Measurements from ENCODE around the gene STX19.

The STX19 gene

DNA sequence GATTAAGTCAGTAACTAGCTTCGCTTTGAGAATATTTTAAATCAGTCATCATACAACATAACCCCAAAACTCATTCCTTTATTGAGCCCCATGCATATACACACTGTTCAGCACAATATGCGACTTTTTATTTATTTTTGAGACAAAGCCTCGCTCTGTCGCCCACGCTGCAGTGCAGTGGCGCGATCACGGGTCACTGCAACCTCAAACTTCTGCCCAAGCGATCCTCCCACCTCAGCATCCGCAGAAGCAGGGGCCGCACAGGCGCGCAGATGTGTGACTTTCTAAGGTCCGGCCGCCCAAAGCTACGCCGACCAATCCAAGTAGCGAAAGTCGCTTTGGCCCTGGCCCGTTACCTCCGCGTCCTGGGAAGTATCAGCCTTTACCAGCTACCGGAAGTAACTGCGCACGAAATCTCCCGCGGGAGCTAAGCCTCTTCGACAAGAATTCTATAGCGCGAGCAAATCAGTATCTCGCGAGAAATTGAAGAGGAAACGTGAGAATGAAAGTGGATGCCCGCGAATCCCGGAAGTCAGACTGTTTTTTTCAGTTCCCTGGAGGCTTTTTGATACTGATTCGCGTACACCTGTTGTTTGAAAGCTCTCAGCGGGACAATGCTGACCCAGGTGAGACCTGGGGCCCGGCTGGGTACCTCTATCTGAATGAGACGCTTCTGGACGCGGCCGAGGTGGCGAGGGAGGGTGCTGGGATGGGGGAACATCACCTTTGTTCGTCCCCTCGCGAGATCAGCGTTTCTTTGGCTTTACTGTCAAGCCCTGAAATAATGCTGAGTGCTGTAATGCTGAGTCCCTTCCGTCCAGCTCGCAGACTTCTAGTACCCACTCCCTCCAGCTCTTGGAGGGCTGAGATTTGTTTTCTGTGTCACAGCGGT, 34.4 kb upstream of the STX19 start, which contains the start of the genes DHFR2 and NSUN3 (continued):
- TF ChIP-seq ZBTB20 (tag by site-specific recombination; IDR thresholded peaks at IDR 0.05) (peak; percentile 81), ZNF2 (tag by site-specific recombination; IDR thresholded peaks at IDR 0.05) (peak; percentile 12; the same call in 1 of the 2 replicates), GFI1B (tag by site-specific recombination; IDR thresholded peaks at IDR 0.05) (no peak; the same call in 1 of the 2 replicates), ZEB2 (tag by site-specific recombination; IDR thresholded peaks at IDR 0.05) (peak; percentile 43), SP3 (tag by site-specific recombination; IDR thresholded peaks at IDR 0.05) (peak; percentile 20; the same call in 1 of the 2 replicates), ZNF596 (tag by site-specific recombination; IDR thresholded peaks at IDR 0.05) (no peak), INSM2 (tag by site-specific recombination; IDR thresholded peaks at IDR 0.05) (0 out of 2 replicates have a peak, but pooled peaks have one; percentile 25), ZNF16 (tag by site-specific recombination; IDR thresholded peaks at IDR 0.05; ENCODE audit: low read depth) (no peak), ZNF664 (tag by site-specific recombination; IDR thresholded peaks at IDR 0.05) (no peak), SETDB1 (IDR thresholded peaks at IDR 0.05; ENCODE audit: insufficient read length, low read length) (peak; percentile 52), MEIS1 (CRISPR knock-in tag; IDR thresholded peaks at IDR 0.05; ENCODE audit: borderline replicate concordance) (no peak), ZNF335 (tag by site-specific recombination; conservative IDR thresholded peaks at IDR 0.05) (peak; percentile 72), ZBTB17 (tag by site-specific recombination; IDR thresholded peaks at IDR 0.05) (0 out of 2 replicates have a peak, but pooled peaks have one; percentile 37), ZNF174 (tag by site-specific recombination; IDR thresholded peaks at IDR 0.05) (no peak), ZNF10 (tag by site-specific recombination; IDR thresholded peaks at IDR 0.05) (no peak; the same call in 1 of the 2 replicates), EGR2 (tag by site-specific recombination; IDR thresholded peaks at IDR 0.05; ENCODE audit: low read depth) (peak; percentile 66), ZBTB26 (tag by site-specific recombination; optimal IDR thresholded peaks at IDR 0.05) (peak; percentile 53), ZNF23 (tag by site-specific recombination; IDR thresholded peaks at IDR 0.05; ENCODE audit: borderline replicate concordance) (no peak), ZNF121 (tag by site-specific recombination; IDR thresholded peaks at IDR 0.05) (0 out of 2 replicates have a peak, but pooled peaks have one; percentile 33), ZNF701 (tag by site-specific recombination; IDR thresholded peaks at IDR 0.05) (no peak), OSR2 (tag by site-specific recombination; IDR thresholded peaks at IDR 0.05) (peak; percentile 92), ZNF692 (tag by site-specific recombination; IDR thresholded peaks at IDR 0.05) (no peak; the same call in 1 of the 2 replicates), ZNF274 (IDR thresholded peaks at IDR 0.05; ENCODE audit: low read length) (no peak), ZNF274 (tag by site-specific recombination; IDR thresholded peaks at IDR 0.05; ENCODE audit: borderline replicate concordance) (no peak), ZNF518A (tag by site-specific recombination; conservative IDR thresholded peaks at IDR 0.05; ENCODE audit: low read depth) (peak; percentile 67), PRDM10 (tag by site-specific recombination; IDR thresholded peaks at IDR 0.05) (peak; percentile 86)
